ENCODE results near the gene ANKRD52.

The ANKRD52 gene

GRCh38 chr12:56224954-56225353 is 33.2 kb downstream of the ANKRD52 start:
- ChIA-PET POLR2A (no interaction called here), CTCF (interaction anchor here (1.1 to 2.1 kb wide), 4 partner anchors 18 to 35 kb away, joined by 3 to 7 read pairs (median 6); partner anchors contain the start of genes ANKRD52 and SMARCC2)
- no peak for DNase-seq (ENCODE audit: extremely low spot score)
- TF ChIP-seq, protein P1, sequence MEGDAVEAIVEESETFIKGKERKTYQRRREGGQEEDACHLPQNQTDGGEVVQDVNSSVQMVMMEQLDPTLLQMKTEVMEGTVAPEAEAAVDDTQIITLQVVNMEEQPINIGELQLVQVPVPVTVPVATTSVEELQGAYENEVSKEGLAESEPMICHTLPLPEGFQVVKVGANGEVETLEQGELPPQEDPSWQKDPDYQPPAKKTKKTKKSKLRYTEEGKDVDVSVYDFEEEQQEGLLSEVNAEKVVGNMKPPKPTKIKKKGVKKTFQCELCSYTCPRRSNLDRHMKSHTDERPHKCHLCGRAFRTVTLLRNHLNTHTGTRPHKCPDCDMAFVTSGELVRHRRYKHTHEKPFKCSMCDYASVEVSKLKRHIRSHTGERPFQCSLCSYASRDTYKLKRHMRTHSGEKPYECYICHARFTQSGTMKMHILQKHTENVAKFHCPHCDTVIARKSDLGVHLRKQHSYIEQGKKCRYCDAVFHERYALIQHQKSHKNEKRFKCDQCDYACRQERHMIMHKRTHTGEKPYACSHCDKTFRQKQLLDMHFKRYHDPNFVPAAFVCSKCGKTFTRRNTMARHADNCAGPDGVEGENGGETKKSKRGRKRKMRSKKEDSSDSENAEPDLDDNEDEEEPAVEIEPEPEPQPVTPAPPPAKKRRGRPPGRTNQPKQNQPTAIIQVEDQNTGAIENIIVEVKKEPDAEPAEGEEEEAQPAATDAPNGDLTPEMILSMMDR (IDR thresholded peaks at IDR 0.05; ENCODE audit: control extremely low read depth, extremely low read depth, low read depth, missing control alignments): no peak

DNA sequence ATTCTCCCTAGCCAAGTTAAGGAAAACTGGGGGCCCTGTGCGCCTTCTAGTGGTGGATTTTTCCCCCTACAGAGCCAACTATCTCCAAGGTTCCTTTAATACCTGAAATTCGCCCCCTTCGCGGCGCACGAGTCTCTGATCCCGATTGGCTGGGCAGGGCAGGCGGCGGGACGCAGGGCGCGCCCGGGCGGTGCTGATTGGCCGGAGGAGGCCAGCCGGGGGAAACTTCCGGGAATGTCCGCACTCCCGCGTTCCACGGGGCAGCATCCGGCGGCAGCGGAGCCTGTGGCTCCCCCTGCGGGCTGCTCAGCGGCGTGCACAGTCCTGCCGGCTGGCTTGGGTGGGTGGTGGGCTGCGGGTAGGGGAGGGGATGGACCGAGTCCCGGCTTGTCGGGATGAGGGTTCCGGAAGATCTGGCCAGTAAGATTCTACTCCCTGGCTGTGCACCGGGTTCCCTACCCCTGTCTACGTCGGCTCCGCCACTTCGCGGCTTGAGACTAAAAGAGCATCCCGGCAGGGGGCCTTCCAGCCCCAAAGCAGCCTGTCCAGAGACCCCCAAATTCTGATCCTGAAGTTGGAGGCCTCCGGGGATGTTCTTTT is 34.0 kb downstream of the ANKRD52 start, which contains the start of gene NABP2:
TSS of gene NABP2 (plus strand) at position 241 of the 600 bp plus-strand sequence. CDS start 515 bp downstream, outside the sequence.
- POLR2A ChIA-PET: no interaction called here
- TF ChIP-seq, protein P1 (IDR thresholded peaks at IDR 0.05; ENCODE audit: control extremely low read depth, extremely low read depth, low read depth, missing control alignments): peak; percentile 90
- DNase-seq (ENCODE audit: extremely low spot score): peak; percentile 99
- CTCF ChIA-PET: interaction anchor here (2.1 to 2.9 kb wide), 3 partner anchors 17 to 104 kb away, joined by 7 to 34 read pairs (median 9); partner anchors contain the start of gene SMARCC2

- DNase-seq (ENCODE audit: extremely low spot score): no peak
- ChIA-PET POLR2A (no interaction called here), CTCF (interaction anchor here (1.7 to 3.9 kb wide), 10 partner anchors 9 to 485 kb away, joined by 3 to 44 read pairs (median 14); partner anchors contain the start of genes SMARCC2, TIMELESS and ZC3H10)
- TF ChIP-seq, protein P1 (IDR thresholded peaks at IDR 0.05; ENCODE audit: control extremely low read depth, extremely low read depth, low read depth, missing control alignments): no peak
Measured at GRCh38 chr12:56223571-56224101, 34.5 kb downstream of the ANKRD52 start.

DNA sequence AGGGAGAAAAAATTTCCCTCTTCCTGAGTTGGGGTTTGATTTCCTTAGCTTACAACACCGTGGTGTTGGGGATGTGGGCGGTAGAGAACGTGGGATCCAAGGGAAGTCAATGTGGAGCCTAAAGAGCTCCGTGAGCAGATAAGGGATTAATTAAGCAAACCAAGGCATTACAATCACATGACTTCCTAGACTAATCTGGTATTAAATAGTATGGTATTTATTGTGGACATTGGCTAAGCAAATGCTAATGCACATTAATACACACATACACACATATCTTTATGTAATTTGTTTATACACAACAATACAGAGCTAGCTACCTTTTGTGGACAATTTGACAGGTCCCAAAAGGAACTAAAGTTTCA is 35.7 kb downstream of the ANKRD52 start:
- DNase-seq (ENCODE audit: extremely low spot score): no peak
- TF ChIP-seq, protein P1 (IDR thresholded peaks at IDR 0.05; ENCODE audit: control extremely low read depth, extremely low read depth, low read depth, missing control alignments): no peak
- POLR2A ChIA-PET: interaction anchor here (0.7 to 1.8 kb wide), 5 partner anchors 16 to 283 kb away, joined by 3 to 9 read pairs (median 4); partner anchors contain the start of genes STAT2 and ZC3H10
- CTCF ChIA-PET: interaction anchor here (0.8 to 3.9 kb wide), 32 partner anchors 10 to 484 kb away, joined by 3 to 44 read pairs (median 5); partner anchors contain the start of genes ANKRD52, COQ10A, ERBB3 and ESYT1

DNA sequence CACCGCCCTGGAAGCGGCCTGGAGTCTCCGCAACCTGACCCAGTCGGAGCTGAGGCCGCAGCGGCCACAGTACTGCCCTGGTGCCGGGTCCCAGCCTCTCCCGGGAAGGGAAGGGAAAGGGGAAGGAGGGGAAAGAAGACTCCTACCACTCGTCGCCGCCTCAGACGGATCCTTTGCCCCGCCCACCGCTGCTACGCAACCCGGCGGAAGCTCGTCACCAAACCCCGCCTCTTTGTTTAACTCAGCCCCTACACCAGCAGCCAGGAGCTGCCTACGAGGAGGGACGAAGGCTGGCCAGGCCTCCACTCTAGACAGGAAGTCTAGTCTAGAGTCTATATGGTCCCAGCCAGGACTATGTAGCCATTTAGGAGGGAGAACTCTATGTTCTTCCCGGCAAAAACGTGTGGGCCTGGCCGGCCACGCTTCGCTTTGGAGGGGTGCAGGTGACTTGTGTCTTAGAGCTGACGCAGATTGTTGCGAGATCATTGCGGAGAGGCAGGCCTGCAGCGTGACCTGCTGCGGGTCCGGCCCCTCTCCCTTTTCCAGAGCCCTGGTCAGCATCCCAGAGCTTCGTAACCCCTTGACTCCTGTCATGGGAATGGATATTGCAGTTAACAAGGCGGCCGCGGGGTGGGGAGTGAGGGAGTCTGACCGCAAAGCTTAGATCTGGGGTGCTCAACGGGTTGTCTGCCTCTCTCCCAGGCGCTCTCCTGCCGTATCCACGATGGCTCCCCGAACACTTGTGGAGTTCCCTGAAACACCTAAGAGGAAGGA is 36.2 kb downstream of the ANKRD52 start, which contains the start of gene RNF41:
TSS of gene RNF41 (minus strand) at position 166 of the 774 bp plus-strand sequence. CDS start 7,875 bp downstream, outside the sequence.
- ChIA-PET CTCF (interaction anchor here (0.8 to 3.9 kb wide), 36 partner anchors 9 to 483 kb away, joined by 3 to 44 read pairs (median 4); partner anchors contain the start of genes ANKRD52, CNPY2, COQ10A and ERBB3), POLR2A (interaction anchor here (0.5 to 1.8 kb wide), 12 partner anchors 9 to 448 kb away, joined by 3 to 9 read pairs (median 4); partner anchors contain the start of genes RAB5B, SMARCC2, STAT2 and ZC3H10)
- DNase-seq (ENCODE audit: extremely low spot score): peak; percentile 97
- TF ChIP-seq, protein P1 (IDR thresholded peaks at IDR 0.05; ENCODE audit: control extremely low read depth, extremely low read depth, low read depth, missing control alignments): no peak
